Measurements from ENCODE around the gene KCNG4. TPM values are rescaled to one million over a fixed set of nuclear protein-coding genes. Genes with fewer than 3 reads are reported as not detected.

The KCNG4 gene
- total and polyA plus RNA-seq, 2 donors (not counting 1 experiment from before 2014, with no cell fraction given): not detected

DNA sequence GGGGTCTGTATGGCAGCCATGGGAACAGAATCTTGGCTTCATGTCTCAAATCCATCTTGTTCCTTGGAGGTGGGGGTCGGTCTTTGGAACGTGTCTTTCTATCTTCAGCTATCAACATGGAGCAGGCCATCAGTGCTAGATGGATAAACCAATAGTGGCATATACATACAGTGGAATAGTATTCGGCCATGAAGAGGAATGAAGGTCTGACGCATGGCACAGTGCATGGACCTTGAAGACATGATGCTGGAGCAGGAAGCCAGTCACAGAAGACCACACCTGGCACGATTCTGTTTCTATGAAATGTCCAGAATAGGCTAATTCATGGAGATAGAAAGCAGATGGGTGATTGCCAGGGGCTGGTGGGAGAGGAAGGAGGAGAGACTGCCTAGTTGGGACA is 7.8 kb downstream of the KCNG4 start:
- Histone ChIP-seq H3K9me3 (ENCODE audit: control insufficient read depth, insufficient read depth, low read depth, low read length) (no peaks in the 10 kb centered on the region), H3K4me1 (ENCODE audit: control insufficient read depth, extremely low read depth, insufficient read depth, low read length) (peaks cover 10% of the 10 kb centered on the region), H3K4me3 (replicated peaks in 1 of 4; ENCODE audit: control extremely low read depth in 1 of 4, insufficient read depth in 1 of 4, low read depth in 3 of 4, low read length in 4 of 4) (no peak overlapping the region), H3K27me3 (ENCODE audit: control insufficient read depth, insufficient read depth, low read length) (peaks cover 2% of the 10 kb centered on the region), H3K36me3 (ENCODE audit: control insufficient read depth, insufficient read depth, low read length) (no peaks in the 10 kb centered on the region), H3K4me2 (ENCODE audit: extremely low read depth, insufficient read depth, low read length) (no peak overlapping the region), H3K79me2 (ENCODE audit: control insufficient read depth, insufficient read depth, low read length) (no peaks in the 10 kb centered on the region), H4K20me1 (ENCODE audit: control insufficient read depth, extremely low read depth, insufficient read depth, low read length) (no peaks in the 10 kb centered on the region), H3K27ac (ENCODE audit: insufficient read depth, low read length) (no peak overlapping the region), H2AFZ (ENCODE audit: low read length) (no peak overlapping the region), H3K9ac (ENCODE audit: insufficient read depth, low read length) (no peak overlapping the region)
- DNase-seq (ENCODE audit: low read depth in 2 of 2): no peak
- TF ChIP-seq, protein P1, sequence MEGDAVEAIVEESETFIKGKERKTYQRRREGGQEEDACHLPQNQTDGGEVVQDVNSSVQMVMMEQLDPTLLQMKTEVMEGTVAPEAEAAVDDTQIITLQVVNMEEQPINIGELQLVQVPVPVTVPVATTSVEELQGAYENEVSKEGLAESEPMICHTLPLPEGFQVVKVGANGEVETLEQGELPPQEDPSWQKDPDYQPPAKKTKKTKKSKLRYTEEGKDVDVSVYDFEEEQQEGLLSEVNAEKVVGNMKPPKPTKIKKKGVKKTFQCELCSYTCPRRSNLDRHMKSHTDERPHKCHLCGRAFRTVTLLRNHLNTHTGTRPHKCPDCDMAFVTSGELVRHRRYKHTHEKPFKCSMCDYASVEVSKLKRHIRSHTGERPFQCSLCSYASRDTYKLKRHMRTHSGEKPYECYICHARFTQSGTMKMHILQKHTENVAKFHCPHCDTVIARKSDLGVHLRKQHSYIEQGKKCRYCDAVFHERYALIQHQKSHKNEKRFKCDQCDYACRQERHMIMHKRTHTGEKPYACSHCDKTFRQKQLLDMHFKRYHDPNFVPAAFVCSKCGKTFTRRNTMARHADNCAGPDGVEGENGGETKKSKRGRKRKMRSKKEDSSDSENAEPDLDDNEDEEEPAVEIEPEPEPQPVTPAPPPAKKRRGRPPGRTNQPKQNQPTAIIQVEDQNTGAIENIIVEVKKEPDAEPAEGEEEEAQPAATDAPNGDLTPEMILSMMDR (conservative IDR thresholded peaks at IDR 0.05 in 1 of 2, IDR thresholded peaks at IDR 0.05 in 1 of 2; ENCODE audit: low read depth in 1 of 2, low read length in 2 of 2): no peak
- TF ChIP-seq EZH2 (IDR thresholded peaks at IDR 0.05; ENCODE audit: low read length, missing control alignments): no peak

DNA sequence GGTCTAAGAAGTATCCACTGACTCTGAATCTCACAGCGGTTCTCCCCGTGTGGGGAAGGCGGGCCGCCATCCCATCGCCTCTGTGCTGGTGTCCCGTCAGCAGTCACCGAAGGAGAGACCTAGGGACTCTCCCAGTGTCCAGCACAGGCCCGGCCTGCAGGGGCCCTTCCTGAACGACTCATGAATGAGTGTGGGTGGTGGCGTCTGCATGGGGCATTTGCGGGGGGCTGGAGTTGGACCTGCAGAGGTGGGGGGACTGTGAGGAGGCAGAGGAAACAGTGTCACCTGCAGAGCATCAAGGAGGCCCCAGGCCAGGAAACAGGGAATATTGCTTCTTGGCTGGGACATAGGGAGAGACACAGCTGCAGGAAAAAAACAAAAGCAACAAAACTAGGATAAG is 10.3 kb downstream of the KCNG4 start:
- H3K27me3 ChIP-seq (ENCODE audit: control insufficient read depth, insufficient read depth, low read length): peaks cover 2% of the 10 kb centered on the region
- H4K20me1 ChIP-seq (ENCODE audit: control insufficient read depth, extremely low read depth, insufficient read depth, low read length): no peaks in the 10 kb centered on the region
- no peak for DNase-seq (ENCODE audit: low read depth in 2 of 2)
- H3K9me3 ChIP-seq (ENCODE audit: control insufficient read depth, insufficient read depth, low read depth, low read length): no peaks in the 10 kb centered on the region
- H2AFZ ChIP-seq (ENCODE audit: low read length): no peak overlapping the region
- H3K27ac ChIP-seq (ENCODE audit: insufficient read depth, low read length): no peak overlapping the region
- no peaks in the 10 kb centered on the region for H3K79me2 ChIP-seq (ENCODE audit: control insufficient read depth, insufficient read depth, low read length)
- H3K4me1 ChIP-seq (ENCODE audit: control insufficient read depth, extremely low read depth, insufficient read depth, low read length): peaks cover 10% of the 10 kb centered on the region
- H3K4me2 ChIP-seq (ENCODE audit: extremely low read depth, insufficient read depth, low read length): no peak overlapping the region
- H3K36me3 ChIP-seq (ENCODE audit: control insufficient read depth, insufficient read depth, low read length): no peaks in the 10 kb centered on the region
- no peak overlapping the region for H3K4me3 ChIP-seq (replicated peaks in 1 of 4; ENCODE audit: control extremely low read depth in 1 of 4, insufficient read depth in 1 of 4, low read depth in 3 of 4, low read length in 4 of 4)
- no peak for TF ChIP-seq EZH2 (IDR thresholded peaks at IDR 0.05; ENCODE audit: low read length, missing control alignments)
- TF ChIP-seq, protein P1 (conservative IDR thresholded peaks at IDR 0.05 in 1 of 2, IDR thresholded peaks at IDR 0.05 in 1 of 2; ENCODE audit: low read depth in 1 of 2, low read length in 2 of 2): no peak
- no peak overlapping the region for H3K9ac ChIP-seq (ENCODE audit: insufficient read depth, low read length)

DNA sequence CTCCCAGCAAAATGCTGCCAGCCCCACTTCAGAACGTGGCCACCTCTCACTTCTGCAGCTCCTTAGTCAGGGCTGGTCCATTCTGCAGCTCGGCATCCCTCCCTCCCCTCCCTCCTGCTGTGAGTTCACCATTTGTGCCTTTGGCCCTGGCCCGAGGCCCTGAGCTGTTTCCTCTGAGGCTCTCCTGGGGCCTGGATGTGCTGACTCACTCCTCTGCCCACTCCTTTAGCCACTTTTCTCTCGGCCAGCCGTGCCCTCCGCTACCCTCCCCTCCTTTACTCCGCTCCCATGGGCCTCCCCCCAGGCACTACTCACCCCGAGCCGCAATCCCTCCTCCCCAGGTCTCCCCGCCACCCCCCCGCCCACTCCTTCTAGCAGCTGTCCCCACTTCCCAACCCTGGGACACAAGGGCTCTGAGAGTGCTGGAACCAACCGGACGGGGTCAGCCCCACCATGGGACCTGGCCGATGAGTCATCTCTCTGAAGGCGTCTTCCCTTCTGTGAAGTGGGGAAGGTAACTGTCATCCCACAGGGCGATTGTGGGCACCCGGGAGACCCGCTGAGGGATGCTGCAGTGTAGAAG is 11.5 kb downstream of the KCNG4 start:
- H3K27ac ChIP-seq (ENCODE audit: insufficient read depth, low read length): peak overlapping the region; percentile 10

More for the DNA sequence above, 11.5 kb downstream of the KCNG4 start:
- H3K36me3 ChIP-seq (ENCODE audit: control insufficient read depth, insufficient read depth, low read length): no peaks in the 10 kb centered on the region
- H3K4me3 ChIP-seq (replicated peaks in 1 of 4; ENCODE audit: control extremely low read depth in 1 of 4, insufficient read depth in 1 of 4, low read depth in 3 of 4, low read length in 4 of 4): no peak overlapping the region
- no peaks in the 10 kb centered on the region for H3K79me2 ChIP-seq (ENCODE audit: control insufficient read depth, insufficient read depth, low read length)
- peaks cover 10% of the 10 kb centered on the region for H3K4me1 ChIP-seq (ENCODE audit: control insufficient read depth, extremely low read depth, insufficient read depth, low read length)
- peak; percentile 85 to 89 for DNase-seq (ENCODE audit: low read depth in 2 of 2)
- no peak overlapping the region for H2AFZ ChIP-seq (ENCODE audit: low read length)
- H3K4me2 ChIP-seq (ENCODE audit: extremely low read depth, insufficient read depth, low read length): peak overlapping the region; percentile 23
- H3K27me3 ChIP-seq (ENCODE audit: control insufficient read depth, insufficient read depth, low read length): peaks cover 2% of the 10 kb centered on the region
- no peak overlapping the region for H3K9ac ChIP-seq (ENCODE audit: insufficient read depth, low read length)
- H4K20me1 ChIP-seq (ENCODE audit: control insufficient read depth, extremely low read depth, insufficient read depth, low read length): no peaks in the 10 kb centered on the region
- TF ChIP-seq EZH2 (IDR thresholded peaks at IDR 0.05; ENCODE audit: low read length, missing control alignments): no peak
- TF ChIP-seq, protein P1 (conservative IDR thresholded peaks at IDR 0.05 in 1 of 2, IDR thresholded peaks at IDR 0.05 in 1 of 2; ENCODE audit: low read depth in 1 of 2, low read length in 2 of 2): no peak
- no peaks in the 10 kb centered on the region for H3K9me3 ChIP-seq (ENCODE audit: control insufficient read depth, insufficient read depth, low read depth, low read length)

All from fibroblast of lung (primary cell).